22Rv1 (cell line): Measurements from ENCODE around the gene FAM193B.

Experiments
- H3K27ac ChIP-seq: fragments of 450-650 bp; 2 replicates; pipeline ENCODE4 v1.5.1; 2017
- ZFX ChIP-seq: fragments of 450-650 bp; IDR thresholded peaks from 2 replicates; pipeline ENCODE4 v1.6.1; 2017; ENCODE audit warnings: antibody characterized with exemption, borderline replicate concordance
- TF ChIP-seq, protein P1 (sequence below): fragments of 450-650 bp; IDR thresholded peaks from 2 replicates; pipeline ENCODE4 v1.5.1; 2017; ENCODE audit warnings: mild to moderate bottlenecking

FAM193B gene

DNA sequence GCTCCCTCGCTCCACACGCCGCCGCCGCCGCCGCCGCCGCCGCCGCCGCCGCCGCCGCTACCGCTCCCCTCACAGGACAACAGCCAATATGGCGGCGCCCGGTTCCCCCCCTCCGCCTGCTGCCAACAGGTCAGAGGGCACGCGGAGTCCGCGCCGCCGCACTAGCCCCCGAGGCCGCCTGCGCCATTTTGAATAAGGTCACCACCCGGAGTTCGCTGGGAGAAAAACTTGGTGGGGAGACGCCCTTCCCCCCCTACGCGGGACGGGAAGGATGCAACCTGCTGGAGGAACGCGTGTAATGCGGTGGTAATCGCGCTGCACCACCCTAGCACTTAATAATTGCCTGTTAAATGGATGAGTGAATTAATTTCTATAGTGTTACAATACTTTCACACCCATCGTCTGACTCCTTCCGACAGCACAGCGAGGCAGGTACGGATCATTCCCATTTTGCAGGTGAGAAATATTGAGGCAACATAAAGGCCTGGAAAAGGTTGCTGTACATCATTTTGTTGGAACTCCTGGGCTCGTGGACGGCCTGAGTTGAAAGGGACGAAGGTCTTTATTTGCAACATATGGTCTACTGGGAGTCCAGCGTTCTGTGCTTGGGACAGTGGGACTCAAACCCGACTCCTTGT, at the start of gene FAM193B:
Gene FAM193B (minus strand): TSS at position 90 of the 638 bp plus-strand sequence. CDS start 105 bp downstream, outside the sequence.
- no peak for TF ChIP-seq ZFX
- TF ChIP-seq, protein P1, sequence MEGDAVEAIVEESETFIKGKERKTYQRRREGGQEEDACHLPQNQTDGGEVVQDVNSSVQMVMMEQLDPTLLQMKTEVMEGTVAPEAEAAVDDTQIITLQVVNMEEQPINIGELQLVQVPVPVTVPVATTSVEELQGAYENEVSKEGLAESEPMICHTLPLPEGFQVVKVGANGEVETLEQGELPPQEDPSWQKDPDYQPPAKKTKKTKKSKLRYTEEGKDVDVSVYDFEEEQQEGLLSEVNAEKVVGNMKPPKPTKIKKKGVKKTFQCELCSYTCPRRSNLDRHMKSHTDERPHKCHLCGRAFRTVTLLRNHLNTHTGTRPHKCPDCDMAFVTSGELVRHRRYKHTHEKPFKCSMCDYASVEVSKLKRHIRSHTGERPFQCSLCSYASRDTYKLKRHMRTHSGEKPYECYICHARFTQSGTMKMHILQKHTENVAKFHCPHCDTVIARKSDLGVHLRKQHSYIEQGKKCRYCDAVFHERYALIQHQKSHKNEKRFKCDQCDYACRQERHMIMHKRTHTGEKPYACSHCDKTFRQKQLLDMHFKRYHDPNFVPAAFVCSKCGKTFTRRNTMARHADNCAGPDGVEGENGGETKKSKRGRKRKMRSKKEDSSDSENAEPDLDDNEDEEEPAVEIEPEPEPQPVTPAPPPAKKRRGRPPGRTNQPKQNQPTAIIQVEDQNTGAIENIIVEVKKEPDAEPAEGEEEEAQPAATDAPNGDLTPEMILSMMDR, result peak; percentile 33; the same call in 1 of the 2 replicates

DNA sequence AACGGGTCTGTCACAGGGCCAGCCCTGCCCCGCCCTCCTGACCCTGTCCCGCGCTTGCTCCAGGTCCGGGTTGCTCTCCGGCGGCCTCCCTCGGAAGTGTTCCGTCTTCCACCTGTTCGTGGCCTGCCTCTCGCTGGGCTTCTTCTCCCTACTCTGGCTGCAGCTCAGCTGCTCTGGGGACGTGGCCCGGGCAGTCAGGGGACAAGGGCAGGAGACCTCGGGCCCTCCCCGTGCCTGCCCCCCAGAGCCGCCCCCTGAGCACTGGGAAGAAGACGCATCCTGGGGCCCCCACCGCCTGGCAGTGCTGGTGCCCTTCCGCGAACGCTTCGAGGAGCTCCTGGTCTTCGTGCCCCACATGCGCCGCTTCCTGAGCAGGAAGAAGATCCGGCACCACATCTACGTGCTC, 49.8 kb upstream of the FAM193B start:
- no peak overlapping the region for H3K27ac ChIP-seq
- TF ChIP-seq, protein P1, result no peak
- no peak for TF ChIP-seq ZFX

More for the DNA sequence above, at the start of gene FAM193B:
- H3K27ac ChIP-seq, result peak within 1 kb of the TSS; percentile 72

DNA sequence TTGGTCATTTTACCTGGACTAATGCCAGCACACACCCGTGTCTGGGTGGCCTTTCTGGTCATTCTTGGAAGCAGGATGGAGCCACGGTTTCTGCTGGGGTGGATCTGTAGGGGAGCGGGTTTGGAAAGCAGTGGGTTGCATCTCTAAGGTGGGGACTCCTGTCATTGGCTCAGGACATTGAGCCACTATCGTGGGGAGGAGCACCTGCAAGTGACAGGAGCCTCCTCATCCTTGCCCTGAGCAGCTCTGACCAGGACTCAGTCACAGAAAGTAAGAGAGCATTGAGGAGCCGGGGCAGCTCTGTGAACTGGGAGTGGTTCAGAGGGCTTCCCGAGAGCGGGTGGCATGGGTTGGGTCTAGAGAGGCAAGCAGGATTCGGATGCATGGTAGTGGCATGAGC, 49.3 kb upstream of the FAM193B start:
- H3K27ac ChIP-seq, result no peak overlapping the region
- TF ChIP-seq, protein P1, result no peak
- TF ChIP-seq ZFX, result no peak

DNA sequence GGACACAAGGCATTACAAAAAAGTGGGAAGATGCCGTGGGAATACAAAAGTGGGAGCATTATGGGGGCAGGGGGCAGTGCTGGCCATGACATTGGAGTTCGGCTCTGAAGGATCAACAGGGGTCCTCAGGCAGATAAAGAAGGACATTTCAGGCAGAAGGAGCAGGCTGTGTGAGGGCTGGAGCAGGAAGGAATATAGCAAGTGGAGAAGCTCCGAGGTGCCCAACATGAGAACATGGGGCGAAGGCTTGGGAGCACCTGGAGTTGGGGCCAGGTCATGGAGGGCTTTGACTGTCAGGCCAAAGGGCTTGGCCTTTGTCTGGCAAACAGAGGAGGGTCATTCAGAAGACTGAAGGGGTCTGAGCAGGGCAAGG, 48.1 kb upstream of the FAM193B start:
- no peak for TF ChIP-seq ZFX
- TF ChIP-seq, protein P1, result no peak
- no peak overlapping the region for H3K27ac ChIP-seq

DNA sequence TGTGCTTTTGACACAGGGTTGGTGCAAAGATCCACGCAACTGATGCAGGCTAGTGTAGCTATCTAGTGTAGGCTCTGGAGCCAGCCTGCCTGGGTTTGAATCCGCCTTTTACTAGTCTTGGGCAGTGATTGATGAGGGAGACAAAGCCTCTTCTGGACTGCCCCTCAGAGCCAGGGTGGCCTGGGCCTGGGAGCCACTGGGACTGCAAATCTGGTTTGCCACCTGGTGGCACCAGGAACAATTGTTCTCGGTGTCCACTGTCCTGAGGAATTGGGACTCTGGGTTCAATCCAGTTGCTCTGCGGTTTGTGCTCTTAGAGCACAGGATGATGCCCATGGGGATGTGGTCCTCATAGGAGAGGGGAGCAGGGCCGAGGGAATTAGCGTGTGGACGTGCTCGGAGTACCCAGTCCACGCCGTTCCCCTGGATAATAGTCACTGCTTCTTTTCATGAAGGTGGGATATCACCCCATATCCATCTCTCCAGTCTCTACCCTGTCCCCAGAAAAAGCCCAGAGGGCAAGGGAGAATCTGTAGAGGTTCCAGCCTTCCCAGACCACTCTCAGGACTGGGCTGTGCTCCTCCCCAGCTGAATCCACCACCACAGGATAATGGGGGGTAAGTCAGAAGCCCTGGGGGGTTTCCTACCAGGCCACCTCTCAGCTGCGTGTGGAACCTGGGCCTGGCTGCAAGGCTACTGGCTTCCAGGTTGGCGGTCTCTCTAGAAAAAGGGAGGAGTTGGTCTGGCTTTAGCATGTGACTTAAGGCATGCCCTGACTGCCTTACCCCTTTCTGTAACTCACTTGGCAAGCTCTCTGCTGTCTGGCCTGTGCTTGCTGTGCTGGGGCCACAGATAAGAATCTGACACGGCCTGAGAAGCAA, 47.5 kb upstream of the FAM193B start:
- no peak overlapping the region for H3K27ac ChIP-seq
- no peak for TF ChIP-seq ZFX
- TF ChIP-seq, protein P1, result peak; percentile 24

DNA sequence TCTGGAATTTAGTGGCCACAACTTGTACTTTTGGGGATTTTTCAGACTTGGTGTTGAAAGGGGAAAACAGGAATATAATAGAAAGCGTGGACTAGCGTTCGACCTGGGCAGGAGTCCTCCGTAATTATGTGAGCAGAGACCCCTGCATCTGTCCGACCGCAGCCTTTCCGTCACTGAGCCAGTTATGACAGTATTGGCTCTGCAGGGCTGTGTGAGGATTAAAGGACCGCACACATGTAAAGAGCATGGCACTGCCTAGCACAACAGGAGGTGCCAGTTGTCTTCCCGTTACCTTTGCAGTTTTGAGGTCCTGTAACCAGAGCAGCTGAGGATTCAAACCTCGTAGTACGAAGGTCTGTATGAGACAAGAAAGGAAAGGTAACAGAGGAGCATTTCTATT, 46.8 kb upstream of the FAM193B start:
- no peak overlapping the region; the same call in 1 of the 2 replicates for H3K27ac ChIP-seq

More for the DNA sequence above, 46.8 kb upstream of the FAM193B start:
- TF ChIP-seq ZFX, result no peak
- TF ChIP-seq, protein P1, result no peak
